CD4-positive, alpha-beta T cell treated with Interleukin-2 at 100 ng/mL for 4 hours (primary cell): ENCODE results near the gene NSUN4.
"Not testable (repeated sequence)": the region's sequence is repeated elsewhere in the genome, so short reads cannot be mapped to it uniquely, and the experiment has no call there.

Experiments used
- DNase-seq: peaks from one replicate; pipeline ENCODE4 v3.0.0-alpha.2; 2020; ENCODE audit warnings: low spot score

NSUN4 gene

GRCh38 chr1:46367701-46368100 lies 27.1 kb downstream of the NSUN4 start:
- DNase-seq, result not testable (repeated sequence)

- no peak for DNase-seq
These were observed 28.2 kb downstream of the NSUN4 start for GRCh38 chr1:46368791-46369190.

GRCh38 chr1:46369542-46370213 lies 29.1 kb downstream of the NSUN4 start:
- DNase-seq, result no peak

- no peak for DNase-seq
These were observed 29.6 kb downstream of the NSUN4 start for GRCh38 chr1:46370214-46370633.

- no peak for DNase-seq
These were observed 31.8 kb downstream of the NSUN4 start for GRCh38 chr1:46372431-46372830.

DNA sequence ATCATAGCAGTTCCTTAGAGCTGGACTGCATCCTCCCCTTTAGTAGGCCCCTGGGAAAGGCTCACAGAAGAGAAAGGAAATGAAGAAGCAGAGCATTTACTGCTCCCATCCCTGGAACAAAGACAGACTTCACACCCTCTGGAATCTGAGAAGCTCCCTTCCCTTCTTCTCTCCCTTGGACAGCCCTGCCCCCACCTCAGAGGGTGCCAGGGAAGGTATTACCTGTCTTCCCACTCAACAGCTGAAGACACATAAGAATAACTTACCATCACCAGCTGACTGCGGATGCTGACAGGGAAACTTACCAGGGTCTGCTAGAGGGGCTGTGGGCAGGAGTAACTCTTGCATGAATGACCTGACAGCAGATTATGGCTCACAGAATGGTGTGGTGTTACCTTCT lies 39.4 kb downstream of the NSUN4 start:
- DNase-seq, result no peak

DNA sequence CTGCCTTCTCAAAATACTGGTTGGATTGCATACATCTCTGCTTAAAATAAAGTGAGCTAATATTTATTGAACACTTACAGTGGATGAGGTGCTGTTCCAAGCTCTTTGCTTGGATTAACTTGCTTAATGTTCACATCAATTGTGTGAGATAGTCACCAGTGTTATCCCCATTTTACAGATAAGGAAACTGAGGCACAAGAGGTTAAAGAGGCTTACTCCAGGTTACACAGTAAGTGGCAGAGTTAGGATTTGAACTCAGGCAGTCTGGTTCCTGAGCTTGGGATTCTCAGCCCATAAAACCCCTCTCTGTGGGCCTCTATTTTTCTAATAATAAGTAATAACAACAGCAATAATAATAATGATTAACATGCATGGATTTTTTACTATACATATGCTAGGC lies 39.9 kb downstream of the NSUN4 start:
- no peak for DNase-seq

GRCh38 chr1:46393510-46393909 lies 52.9 kb downstream of the NSUN4 start:
- no peak for DNase-seq

- peak; percentile 40 for DNase-seq
These were observed 53.7 kb downstream of the NSUN4 start, which contains the start of gene FAAH for GRCh38 chr1:46394108-46394871. TSS of gene FAAH (plus strand) at chr1:46394317. CDS start at chr1:46394349, 32 bp downstream.

DNA sequence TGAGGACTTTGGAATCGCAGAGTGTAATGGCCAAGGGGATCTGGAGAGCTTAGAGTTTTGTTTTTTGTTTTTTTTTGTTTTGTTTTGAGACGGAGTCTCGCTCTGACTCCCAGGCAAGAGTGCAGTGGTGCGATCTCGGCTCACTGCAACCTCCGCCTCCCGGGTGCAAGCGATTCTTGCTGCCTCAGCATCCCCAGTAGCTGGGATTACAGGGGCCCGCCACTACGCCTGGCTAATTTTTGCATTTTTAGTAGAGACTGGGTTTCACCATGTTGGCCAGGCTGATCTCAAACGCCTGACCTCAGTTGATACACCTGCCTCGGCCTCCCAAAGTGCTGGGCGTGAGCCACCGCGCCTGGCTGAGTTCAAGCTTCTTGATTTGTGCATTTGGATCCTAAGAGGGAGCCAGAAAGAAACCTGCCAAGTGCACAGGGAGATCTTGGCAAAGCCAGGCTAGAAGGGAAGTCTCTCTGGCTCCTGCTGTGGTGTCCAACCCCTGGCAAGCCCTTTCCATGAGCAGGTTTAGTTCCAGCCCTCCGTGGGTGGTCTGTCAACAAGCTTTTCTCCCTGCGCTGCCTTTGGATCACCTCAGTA lies 54.4 kb downstream of the NSUN4 start:
- no peak for DNase-seq

- no peak for DNase-seq
These were observed 56.1 kb downstream of the NSUN4 start for GRCh38 chr1:46396441-46397398.

- DNase-seq, result no peak
These were observed 58.7 kb downstream of the NSUN4 start for GRCh38 chr1:46399307-46399706.

DNA sequence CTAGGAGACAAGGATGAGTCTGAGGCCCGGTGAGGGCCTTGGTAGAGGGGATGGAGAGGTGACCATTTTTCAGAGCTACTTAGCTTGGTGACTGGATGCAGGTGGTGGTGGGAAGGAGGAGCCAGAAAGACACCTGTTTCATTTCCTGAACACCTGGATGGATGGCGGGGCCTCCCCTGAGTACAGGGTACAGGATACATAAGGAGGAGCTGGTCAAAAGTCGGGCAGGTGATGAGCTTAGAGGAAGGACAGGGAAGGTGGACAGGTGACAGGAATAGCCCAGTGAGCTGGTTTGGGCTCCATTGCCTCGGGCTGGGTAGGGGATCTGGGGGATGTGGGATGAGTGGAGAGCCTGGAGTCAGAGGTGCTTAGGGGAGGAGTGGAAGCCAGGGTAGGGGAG lies 59.8 kb downstream of the NSUN4 start:
- no peak for DNase-seq

- DNase-seq, result no peak
These were observed 60.7 kb downstream of the NSUN4 start for GRCh38 chr1:46401154-46401913.

DNA sequence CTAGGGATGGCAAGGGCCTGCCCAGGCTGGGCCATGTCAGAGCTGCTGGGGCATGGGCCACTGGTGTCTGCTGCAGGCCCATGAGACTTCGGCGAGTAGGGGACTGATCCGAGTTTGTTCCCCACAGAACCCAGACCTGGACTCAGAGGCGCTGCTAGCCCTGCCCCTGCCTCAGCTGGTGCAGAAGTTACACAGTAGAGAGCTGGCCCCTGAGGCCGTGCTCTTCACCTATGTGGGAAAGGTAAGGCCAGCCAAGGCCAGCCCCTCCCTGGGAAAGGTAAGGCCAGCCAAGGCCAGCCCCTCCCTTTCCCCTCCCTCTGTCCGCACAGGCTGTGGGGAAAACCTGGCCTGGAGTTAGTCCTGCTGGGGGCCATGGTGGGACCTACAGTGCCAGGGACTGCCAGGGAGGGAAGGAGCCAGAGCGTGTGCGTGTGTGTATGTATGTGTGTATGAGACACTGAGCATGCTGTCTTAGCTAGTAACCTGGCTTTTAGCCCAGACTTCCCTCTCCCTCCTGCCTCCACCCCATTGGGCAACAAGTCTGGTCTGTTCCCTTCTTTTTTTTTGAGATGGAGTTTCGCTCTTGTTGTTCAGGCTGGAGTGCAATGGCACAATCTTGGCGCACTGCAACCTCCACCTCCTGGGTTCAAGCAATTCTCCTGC lies 61.5 kb downstream of the NSUN4 start:
- DNase-seq, result no peak

GRCh38 chr1:46403916-46404315 lies 63.3 kb downstream of the NSUN4 start:
- DNase-seq, result no peak

GRCh38 chr1:46404482-46405196 lies 64.0 kb downstream of the NSUN4 start:
- no peak for DNase-seq

- no peak for DNase-seq
These were observed 64.6 kb downstream of the NSUN4 start for GRCh38 chr1:46405197-46405555.

- DNase-seq, result no peak
These were observed 65.1 kb downstream of the NSUN4 start for GRCh38 chr1:46405724-46406123.
